H1 (cell line): ENCODE data around the gene ATG9B. TPM values are rescaled to one million over a fixed set of nuclear protein-coding genes. Genes with fewer than 3 reads are reported as not detected.

Source experiments
- CTCF ChIA-PET: fragments of 300-600 bp; sonication (Branson Sonifier 250); formaldehyde crosslinking; loops from one replicate; lab custom pipeline; 2021; ENCODE audit not compliant: partially characterized antibody; lab: Charles Lee
- POLR2A ChIA-PET: fragments of 300-600 bp; sonication (Branson Sonifier 250); formaldehyde crosslinking; loops from one replicate; lab custom pipeline; 2021; ENCODE audit warnings: inconsistent platforms; ENCODE audit not compliant: partially characterized antibody; lab: Charles Lee
- DNase-seq, 2 experiments: peaks; one replicate each; pipeline versions ENCODE4 v3.0.0 to v3.0.0-alpha.2; 2010 to 2022; ENCODE audit warnings: low spot score in 2 of 2, low read depth in 1 of 2, mixed read lengths in 1 of 2
- FAIRE-seq: peaks from 2 replicates; lab custom pipeline; 2011; peaks lifted over from hg19 to GRCh38; lab: Jason Lieb, UNC
- H2AFZ ChIP-seq: 2 replicates; pipeline ENCODE4 v1.8.1; 2012; ENCODE audit warnings: low read length, inconsistent platforms
- H2AK5ac ChIP-seq: 2 replicates; pipeline ENCODE4 v1.6.1; 2013; ENCODE audit warnings: low read depth, low read length
- H2BK120ac ChIP-seq: replicated peaks from 2 replicates; pipeline ENCODE3; 2013; ENCODE audit warnings: low read depth, low read length, inconsistent platforms
- H2BK12ac ChIP-seq: 2 replicates; pipeline ENCODE4 v1.6.1; 2013; ENCODE audit warnings: low read depth, low read length
- H2BK15ac ChIP-seq: 2 replicates; pipeline ENCODE4 v1.6.1; 2013; ENCODE audit warnings: low read length
- H2BK20ac ChIP-seq: 2 replicates; pipeline ENCODE4 v1.6.1; 2013; ENCODE audit warnings: low read length
- H2BK5ac ChIP-seq: 2 replicates; pipeline ENCODE4 v1.6.1; 2013; ENCODE audit warnings: low read depth, low read length
- H3K14ac ChIP-seq: 2 replicates; pipeline ENCODE4 v1.6.1; 2013; ENCODE audit warnings: inconsistent platforms; ENCODE audit not compliant: insufficient read length
- H3K18ac ChIP-seq: 2 replicates; pipeline ENCODE4 v1.6.1; 2013; ENCODE audit warnings: low read length; ENCODE audit errors: extremely low read depth
- H3K23ac ChIP-seq: 2 replicates; pipeline ENCODE4 v1.6.1; 2013; ENCODE audit warnings: inconsistent platforms; ENCODE audit not compliant: insufficient read length
- H3K23me2 ChIP-seq: 2 replicates; pipeline ENCODE4 v1.6.1; 2013; ENCODE audit warnings: low read depth, low read length
- H3K27ac ChIP-seq: 2 replicates; pipeline ENCODE4 v1.6.1; 2011; ENCODE audit warnings: low read depth, low read length, inconsistent platforms
- H3K27me3 ChIP-seq, 4 experiments: replicated peaks in 1 of 4; 1 replicate in 1 of 4; 2 replicates in 3 of 4; pipeline versions ENCODE4 v1.6.1 to v1.8.1; 2011 to 2013; ENCODE audit warnings: low read length in 3 of 4, mild to moderate bottlenecking in 3 of 4, inconsistent platforms in 2 of 4, mixed read lengths in 2 of 4, moderate library complexity in 1 of 4; ENCODE audit not compliant: control insufficient read depth in 3 of 4, insufficient read depth in 3 of 4; ENCODE audit errors: extremely low read depth in 1 of 4
- H3K36me3 ChIP-seq, 4 experiments: 2 replicates each; pipeline versions ENCODE4 v1.6.1 to v1.8.1; 2011 to 2013; ENCODE audit warnings: mild to moderate bottlenecking in 4 of 4, low read length in 3 of 4, moderate library complexity in 2 of 4, control low read depth in 1 of 4, inconsistent platforms in 1 of 4; ENCODE audit not compliant: insufficient read depth in 4 of 4, control insufficient read depth in 2 of 4
- H3K4ac ChIP-seq: replicated peaks from 2 replicates; pipeline ENCODE3; 2013; ENCODE audit warnings: low read length, low read depth, mixed read lengths, inconsistent platforms; ENCODE audit not compliant: insufficient read length
- H3K4me1 ChIP-seq, 4 experiments: replicated peaks in 1 of 4; 1 replicate in 1 of 4; 2 replicates in 3 of 4; pipeline versions ENCODE4 v1.6.1 to v1.8.1; 2011 to 2013; ENCODE audit warnings: low read length in 3 of 4, inconsistent platforms in 2 of 4, mixed read lengths in 1 of 4; ENCODE audit not compliant: insufficient read depth in 4 of 4, control insufficient read depth in 3 of 4
- H3K4me2 ChIP-seq, 2 experiments: 2 replicates each; pipeline versions ENCODE4 v1.6.1 to v1.8.1; 2011 to 2013; ENCODE audit warnings: low read depth in 2 of 2, low read length in 2 of 2, control low read depth in 1 of 2, inconsistent platforms in 1 of 2, mild to moderate bottlenecking in 1 of 2; ENCODE audit not compliant: insufficient read depth in 1 of 2
- H3K4me3 ChIP-seq, 4 experiments: fragments of 200-600, 300-600 bp in 1 of 4; sonication (generic), shearing (Covaris generic), sonication (Bioruptor Twin) in 1 of 4; 2 replicates each; pipeline versions ENCODE4 v1.5.1 to v1.8.1; 2011 to 2016; ENCODE audit warnings: low read length in 4 of 4, low read depth in 3 of 4, control low read depth in 2 of 4, inconsistent platforms in 2 of 4, mild to moderate bottlenecking in 2 of 4, mixed read lengths in 1 of 4, moderate library complexity in 1 of 4; ENCODE audit not compliant: insufficient read depth in 2 of 4; ENCODE audit errors: extremely low read depth in 1 of 4
- H3K56ac ChIP-seq: replicated peaks from 2 replicates; pipeline ENCODE3; 2013; ENCODE audit warnings: low read depth, mild to moderate bottlenecking, mixed read lengths, low read length, inconsistent platforms; ENCODE audit not compliant: insufficient read length
- H3K79me1 ChIP-seq: 2 replicates; pipeline ENCODE4 v1.6.1; 2013; ENCODE audit warnings: low read depth, low read length, control low read depth
- H3K79me2 ChIP-seq, 2 experiments: 2 replicates each; pipeline versions ENCODE4 v1.6.1 to v1.8.1; 2012 to 2013; ENCODE audit warnings: low read length in 2 of 2, mild to moderate bottlenecking in 2 of 2, inconsistent platforms in 1 of 2; ENCODE audit not compliant: insufficient read depth in 2 of 2, control insufficient read depth in 1 of 2
- H3K9ac ChIP-seq, 4 experiments: replicated peaks in 1 of 4; 1 replicate in 1 of 4; 2 replicates in 3 of 4; pipeline versions ENCODE4 v1.6.1 to v1.8.1; 2011 to 2013; ENCODE audit warnings: low read depth in 3 of 4, low read length in 3 of 4, control low read depth in 2 of 4, mild to moderate bottlenecking in 2 of 4, moderate library complexity in 2 of 4, inconsistent platforms in 1 of 4; ENCODE audit errors: extremely low read depth in 1 of 4
- H3K9me3 ChIP-seq, 2 experiments: 2 replicates each; pipeline versions ENCODE4 v1.6.1 to v1.8.1; 2012 to 2013; ENCODE audit warnings: mild to moderate bottlenecking in 2 of 2, moderate library complexity in 2 of 2, control low read depth in 1 of 2, inconsistent platforms in 1 of 2, low read depth in 1 of 2, low read length in 1 of 2, mixed read lengths in 1 of 2; ENCODE audit not compliant: insufficient read depth in 2 of 2
- H4K20me1 ChIP-seq, 2 experiments: replicated peaks in 1 of 2; 2 replicates each; pipeline versions ENCODE3 to v1.8.1; 2011 to 2013; ENCODE audit warnings: inconsistent platforms in 2 of 2, low read length in 2 of 2, mild to moderate bottlenecking in 1 of 2; ENCODE audit not compliant: insufficient read depth in 2 of 2, control insufficient read depth in 1 of 2
- H4K5ac ChIP-seq: 2 replicates; pipeline ENCODE4 v1.6.1; 2013; ENCODE audit warnings: low read length, low read depth, mixed read lengths, inconsistent platforms; ENCODE audit not compliant: insufficient read length
- H4K8ac ChIP-seq: 2 replicates; pipeline ENCODE4 v1.8.0; 2013; ENCODE audit warnings: mild to moderate bottlenecking, moderate library complexity, low read length, inconsistent platforms; ENCODE audit not compliant: insufficient read depth; ENCODE audit errors: extremely low read depth
- H4K91ac ChIP-seq: replicated peaks from 2 replicates; pipeline ENCODE3; 2013; ENCODE audit warnings: low read length, mixed read lengths, inconsistent platforms; ENCODE audit not compliant: insufficient read length
- WGBS, 2 experiments: shearing (Covaris generic) in 1 of 2; methylation state at CpG; one replicate each; pipeline versions ENCODE4 v1.1.6 to v1.1.7; 2013 to 2015; ENCODE audit warnings: low lambda C conversion rate in 2 of 2, mixed read lengths in 2 of 2, inconsistent platforms in 1 of 2, low coverage in 1 of 2, missing lambda C conversion rate in 1 of 2; ENCODE audit not compliant: insufficient replicate concordance in 2 of 2, insufficient coverage in 1 of 2, insufficient read length in 1 of 2; ENCODE audit errors: extremely low coverage in 1 of 2, missing lambda C conversion rate in 1 of 2; 5-methylcytosine and 5-hydroxymethylcytosine counted together
- polyA plus RNA-seq, 7 experiments: library from polyadenylated mRNA; depleted of rRNA in 3 of 7; stranded (reverse) in 5 of 7; unstranded in 2 of 7; fragments of >200 nt in 5 of 7; fragments of 200-250 nt in 2 of 7; gene quantifications; 1 replicate in 5 of 7; 2 replicates in 1 of 7; 4 replicates in 1 of 7; pipeline versions ENCODE4 v1.2.1 to v1.2.3, GENCODE V29; 2011 to 2013; ENCODE audit warnings: missing spikeins in 2 of 7, mixed read lengths in 2 of 7
- total RNA-seq: library from RNA; stranded (reverse); fragmentation: NEBNext Ultra II Directional; extraction: Animal tissue kit (Norgen Biotek cat#: 25700); gene quantifications from 2 replicates; pipeline ENCODE4 v1.2.1, GENCODE V29; 2021

Gene ATG9B
- total and polyA plus RNA-seq, 2 of the 8 experiments (the other 6 are each of a cell fraction or from before 2014, with no cell fraction given) = 1.4 to 2.3 TPM

GRCh38 chr7:151068069-151068773 lies 43.9 kb upstream of the ATG9B start:
- peaks cover 3% of the 10 kb centered on the region; the same call in 1 of the 2 replicates for H3K79me1 ChIP-seq
- DNase-seq = no peak

More at GRCh38 chr7:151068069-151068773, 43.9 kb upstream of the ATG9B start:
- no peak overlapping the region for H3K4me3 ChIP-seq
- POLR2A ChIA-PET = interaction anchor here (0.6 to 7.9 kb wide), 7 partner anchors 9 to 55 kb away, joined by 3 to 77 read pairs (median 4); partner anchors contain the start of gene FASTK
- H3K18ac ChIP-seq = no peak overlapping the region
- H3K14ac ChIP-seq = no peak overlapping the region
- CTCF ChIA-PET = interaction anchor here (0.6 to 9.0 kb wide), 15 partner anchors 9 to 105 kb away, joined by 3 to 81 read pairs (median 3); partner anchors contain the start of gene ATG9B
- H2BK5ac ChIP-seq = peak overlapping the region; percentile 61
- H2BK15ac ChIP-seq = no peak overlapping the region
- no peaks in the 10 kb centered on the region for H3K27me3 ChIP-seq
- no peak overlapping the region for H2AFZ ChIP-seq
- no peak overlapping the region for H4K8ac ChIP-seq
- no peak overlapping the region for H4K91ac ChIP-seq
- H2BK20ac ChIP-seq = no peak overlapping the region
- H3K4ac ChIP-seq = no peak overlapping the region
- no peak overlapping the region for H2BK120ac ChIP-seq
- H3K4me1 ChIP-seq = peaks cover 3 to 9% (median 7%) of the 10 kb centered on the region in 4 experiments
- H3K23ac ChIP-seq = no peak overlapping the region
- H2BK12ac ChIP-seq = no peak overlapping the region
- peak; percentile 45 for FAIRE-seq
- WGBS, 2 experiments = 76% methylated on average over 12 of the region's 12 CpGs; no CpG with 5 or more reads in 1 of the 2 experiments
- no peak overlapping the region for H3K56ac ChIP-seq
- H2AK5ac ChIP-seq = no peak overlapping the region
- peaks cover 18 to 64% (median 43%) of the 10 kb centered on the region in 4 experiments for H3K36me3 ChIP-seq
- H3K9ac ChIP-seq = no peak overlapping the region
- peaks cover 2% of the 10 kb centered on the region; the same call in 1 of the 2 replicates for H3K23me2 ChIP-seq
- peak overlapping the region in 1 of 2 experiments; percentile 19; a peak in 2 of 4 replicates for H3K4me2 ChIP-seq
- no peaks in the 10 kb centered on the region for H3K9me3 ChIP-seq
- peaks cover 5 to 11% of the 10 kb centered on the region in 2 experiments for H4K20me1 ChIP-seq
- no peak overlapping the region for H4K5ac ChIP-seq
- H3K79me2 ChIP-seq = peaks cover 0 to 7% of the 10 kb centered on the region in 2 experiments; a peak in 1 of 4 replicates
- H3K27ac ChIP-seq = no peak overlapping the region
